ACC112 (cell line): Measurements from ENCODE around the gene RHOXF2B.
"Not testable (repeated sequence)": the region's sequence is repeated elsewhere in the genome, so short reads cannot be mapped to it uniquely, and the experiment has no call there.

Experiments used
- H2AFZ ChIP-seq: fragments of 200-600 bp; sonication (generic); one replicate; pipeline ENCODE4 v1.6.0; 2017; ENCODE audit warnings: antibody characterized with exemption, low read length; ENCODE audit not compliant: unreplicated experiment
- H3K27ac ChIP-seq: fragments of 200-600 bp; sonication (generic); 2 replicates; pipeline ENCODE4 v1.5.1; 2014; ENCODE audit warnings: low read depth, mild to moderate bottlenecking, antibody characterized with exemption, low read length, moderate library complexity
- H3K27me3 ChIP-seq: fragments of 200-600 bp; sonication (generic); 2 replicates; pipeline ENCODE4 v1.6.1; 2014; ENCODE audit warnings: mild to moderate bottlenecking, antibody characterized with exemption, low read length, moderate library complexity, mixed read lengths; ENCODE audit not compliant: insufficient read depth
- H3K36me3 ChIP-seq: fragments of 200-600 bp; sonication (generic); 2 replicates; pipeline ENCODE4 v1.6.1; 2016; ENCODE audit warnings: mild to moderate bottlenecking, antibody characterized with exemption, low read length, moderate library complexity, mixed read lengths; ENCODE audit not compliant: insufficient read depth
- H3K4me1 ChIP-seq: fragments of 200-600 bp; sonication (generic); one replicate; pipeline ENCODE4 v1.6.1; 2016; ENCODE audit warnings: low read length, mixed read lengths; ENCODE audit not compliant: insufficient read depth, unreplicated experiment, control insufficient read depth
- H3K4me3 ChIP-seq: fragments of 200-600 bp; sonication (generic); 2 replicates; pipeline ENCODE4 v1.5.1; 2014; ENCODE audit warnings: mild to moderate bottlenecking, low read depth, low read length
- H3K79me2 ChIP-seq: fragments of 200-600 bp; sonication (generic); one replicate; pipeline ENCODE4 v1.6.0; 2016; ENCODE audit warnings: low read length; ENCODE audit not compliant: control insufficient read depth, unreplicated experiment, insufficient read depth

RHOXF2B gene

GRCh38 chrX:120066169-120066568 is 11.3 kb downstream of the RHOXF2B start:
- H3K79me2 ChIP-seq, H3K4me1 ChIP-seq, H2AFZ ChIP-seq, H3K27me3 ChIP-seq, H3K27ac ChIP-seq, H3K4me3 ChIP-seq, H3K36me3 ChIP-seq: not testable (repeated sequence)

DNA sequence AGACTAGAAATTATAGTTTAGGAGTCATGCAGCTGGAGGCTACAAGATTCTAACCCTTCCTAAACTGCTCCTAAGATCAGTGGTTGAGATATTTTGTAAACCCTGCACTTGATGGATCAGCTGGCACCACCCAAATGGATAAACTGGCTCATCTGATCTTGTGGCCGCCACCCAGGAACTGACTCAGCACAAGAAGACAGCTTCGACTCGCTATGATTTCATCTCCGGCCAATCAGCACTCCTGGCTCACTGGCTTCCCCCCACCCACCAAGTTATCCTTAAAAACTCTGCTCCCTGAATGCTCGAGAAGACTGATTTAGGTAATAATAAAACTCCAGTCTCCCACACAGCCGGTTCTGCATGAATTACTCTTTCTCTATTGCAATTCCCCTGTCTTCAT is 34.8 kb downstream of the RHOXF2B start:
- H3K4me3 ChIP-seq, H3K79me2 ChIP-seq, H3K27me3 ChIP-seq, H3K4me1 ChIP-seq, H2AFZ ChIP-seq, H3K36me3 ChIP-seq, H3K27ac ChIP-seq: not testable (repeated sequence)

- H2AFZ ChIP-seq, H3K27me3 ChIP-seq, H3K36me3 ChIP-seq, H3K27ac ChIP-seq, H3K4me3 ChIP-seq, H3K79me2 ChIP-seq, H3K4me1 ChIP-seq: not testable (repeated sequence)
Measured at GRCh38 chrX:120042247-120042646, 35.2 kb downstream of the RHOXF2B start.

DNA sequence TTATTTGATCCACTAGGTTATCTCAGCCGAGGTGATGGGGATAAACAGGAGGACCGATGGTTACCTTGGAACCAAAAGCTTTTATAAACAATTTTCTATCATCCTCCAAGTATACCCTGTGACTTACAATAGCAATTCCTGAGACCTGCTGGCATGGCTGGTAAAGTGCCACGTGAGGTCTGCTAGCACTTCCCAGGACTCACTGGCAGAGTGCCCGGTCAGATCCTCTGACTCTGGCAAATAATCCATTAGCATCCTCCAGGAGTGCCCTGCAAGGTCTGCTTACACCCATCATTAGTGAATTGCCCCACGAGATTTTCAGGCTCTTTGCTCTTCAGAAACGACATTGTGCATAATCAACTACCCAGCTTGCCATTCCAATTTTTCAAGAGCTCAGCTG is 37.3 kb downstream of the RHOXF2B start:
- H3K36me3 ChIP-seq, H3K4me1 ChIP-seq, H3K27me3 ChIP-seq, H2AFZ ChIP-seq, H3K27ac ChIP-seq, H3K79me2 ChIP-seq, H3K4me3 ChIP-seq: not testable (repeated sequence)

DNA sequence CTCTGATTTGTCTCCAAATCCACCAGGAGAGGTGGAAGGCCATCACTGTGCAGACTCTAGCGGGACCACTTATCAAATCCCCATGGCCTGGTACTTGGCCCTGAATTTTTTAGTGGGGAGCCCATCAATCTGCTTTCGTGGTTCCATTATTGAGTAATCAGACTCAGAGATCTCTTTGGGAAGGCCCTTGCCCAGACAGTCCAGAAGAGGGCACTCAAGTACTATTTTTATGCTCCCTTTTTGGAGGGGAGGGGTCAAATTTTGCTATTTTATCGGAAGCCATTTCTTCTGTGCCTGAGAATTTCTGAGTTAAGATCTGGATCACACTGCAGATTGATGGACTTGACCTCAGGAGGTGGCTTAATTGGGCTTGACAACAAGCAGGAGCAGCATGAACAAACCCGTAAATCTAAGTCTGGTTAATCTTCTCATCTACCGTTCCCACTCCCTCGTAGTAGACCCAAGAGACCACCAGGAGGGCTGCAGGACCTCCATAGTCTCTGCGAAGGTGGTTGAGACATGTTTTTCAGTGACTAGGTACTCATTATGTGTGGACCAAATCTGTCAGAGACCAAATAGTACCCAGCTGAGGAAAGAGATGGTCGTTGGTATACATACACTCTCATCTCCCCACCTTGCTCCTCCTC is 38.3 kb downstream of the RHOXF2B start:
- H3K4me3 ChIP-seq, H3K27me3 ChIP-seq, H3K27ac ChIP-seq, H2AFZ ChIP-seq, H3K79me2 ChIP-seq, H3K4me1 ChIP-seq, H3K36me3 ChIP-seq: not testable (repeated sequence)

DNA sequence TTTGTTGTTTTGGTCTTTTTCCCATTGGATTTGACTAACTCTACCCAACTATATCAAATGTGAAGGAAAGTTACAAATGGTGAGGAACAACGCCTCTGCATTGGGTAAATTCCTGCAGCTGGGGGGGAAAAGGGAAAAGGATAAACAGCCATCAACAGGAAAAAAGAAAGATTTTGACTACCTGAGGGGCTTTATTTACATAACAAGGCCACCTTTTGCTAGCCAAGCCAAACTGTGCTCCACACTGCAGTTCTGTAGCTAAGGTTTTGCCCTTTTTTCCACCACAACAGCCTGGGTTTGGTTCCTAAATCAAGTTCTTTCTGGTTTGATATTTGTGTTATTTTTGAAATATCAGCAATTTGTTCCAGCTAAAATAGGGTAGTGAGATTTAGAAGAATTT is 40.8 kb downstream of the RHOXF2B start:
- Histone ChIP-seq H3K27ac (no peak overlapping the region), H3K79me2 (no peaks in the 10 kb centered on the region), H3K4me3 (no peak overlapping the region), H3K36me3 (no peaks in the 10 kb centered on the region), H2AFZ (no peak overlapping the region), H3K4me1 (no peaks in the 10 kb centered on the region), H3K27me3 (0 out of 2 replicates have a peak, but pooled peaks cover 2% of the 10 kb centered on the region)

GRCh38 chrX:120035522-120036309 is 41.8 kb downstream of the RHOXF2B start:
- H3K79me2 ChIP-seq, H3K27ac ChIP-seq, H3K4me3 ChIP-seq, H3K36me3 ChIP-seq, H3K27me3 ChIP-seq, H2AFZ ChIP-seq, H3K4me1 ChIP-seq: not testable (repeated sequence)

GRCh38 chrX:120029354-120029753 is 48.1 kb downstream of the RHOXF2B start:
- H3K79me2 ChIP-seq: no peaks in the 10 kb centered on the region
- H3K27me3 ChIP-seq: peaks cover 18% of the 10 kb centered on the region
- H3K27ac ChIP-seq: no peak overlapping the region
- H2AFZ ChIP-seq: no peak overlapping the region
- no peaks in the 10 kb centered on the region for H3K4me1 ChIP-seq
- H3K36me3 ChIP-seq: no peaks in the 10 kb centered on the region
- H3K4me3 ChIP-seq: no peak overlapping the region

- Histone ChIP-seq H3K4me3 (no peak overlapping the region), H3K36me3 (no peaks in the 10 kb centered on the region), H2AFZ (no peak overlapping the region), H3K79me2 (no peaks in the 10 kb centered on the region), H3K4me1 (no peaks in the 10 kb centered on the region), H3K27me3 (peaks cover 9% of the 10 kb centered on the region), H3K27ac (no peak overlapping the region)
Measured at GRCh38 chrX:120023259-120023658, 54.2 kb downstream of the RHOXF2B start.

DNA sequence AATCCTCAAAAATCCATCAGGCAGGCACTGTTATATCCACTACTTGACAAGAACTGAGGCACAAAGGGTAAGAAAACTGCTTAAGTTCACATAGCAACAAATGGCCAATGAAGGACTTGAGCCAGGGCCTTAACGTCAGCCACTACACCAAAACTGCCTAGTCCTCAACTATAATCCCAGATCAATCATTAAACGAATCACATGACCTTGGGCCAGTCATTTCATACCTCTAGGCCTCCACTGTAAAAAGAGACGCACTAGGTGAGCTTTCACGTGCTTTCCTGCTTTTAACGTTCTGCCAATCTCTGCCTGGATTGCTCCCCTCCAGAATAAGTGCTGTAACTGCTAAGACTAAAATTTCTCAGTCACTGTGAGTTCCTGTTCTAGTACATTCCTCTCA is 54.7 kb downstream of the RHOXF2B start:
- no peak overlapping the region for H3K4me3 ChIP-seq
- no peaks in the 10 kb centered on the region for H3K36me3 ChIP-seq
- H3K79me2 ChIP-seq: no peaks in the 10 kb centered on the region
- no peak overlapping the region for H3K27ac ChIP-seq
- peaks cover 12% of the 10 kb centered on the region for H3K27me3 ChIP-seq
- no peaks in the 10 kb centered on the region for H3K4me1 ChIP-seq
- H2AFZ ChIP-seq: no peak overlapping the region
